Liver (tissue), 9 donors: ENCODE results near the gene DAPK2. TPM values are rescaled to one million over a fixed set of nuclear protein-coding genes. Genes with fewer than 3 reads are reported as not detected.

Experiments
- DNase-seq: peaks from one replicate; pipeline ENCODE4 v3.0.0-alpha.2; 2017; ENCODE audit warnings: low spot score
- H3K27ac ChIP-seq, 2 donors: one replicate each; pipeline ENCODE4 v1.7.0; 2013; ENCODE audit warnings: inconsistent platforms in 2 of 2, low read length in 2 of 2, control low read depth in 1 of 2, low read depth in 1 of 2, mild to moderate bottlenecking in 1 of 2
- H3K27me3 ChIP-seq, 4 donors: one replicate each; pipeline versions ENCODE4 v1.6.1 to v1.7.0; 2013; ENCODE audit warnings: low read length in 3 of 4, inconsistent platforms in 1 of 4, mild to moderate bottlenecking in 1 of 4, moderate library complexity in 1 of 4; ENCODE audit not compliant: control insufficient read depth in 4 of 4, insufficient read depth in 4 of 4
- H3K36me3 ChIP-seq, 4 donors: one replicate each; pipeline versions ENCODE4 v1.6.1 to v1.7.0; 2013; ENCODE audit warnings: low read length in 3 of 4, mild to moderate bottlenecking in 3 of 4, low read depth in 1 of 4, moderate library complexity in 1 of 4; ENCODE audit not compliant: control insufficient read depth in 4 of 4, insufficient read depth in 3 of 4
- H3K4me1 ChIP-seq, 4 donors: one replicate each; pipeline versions ENCODE4 v1.6.1 to v1.7.0; 2013; ENCODE audit warnings: low read length in 3 of 4, mild to moderate bottlenecking in 3 of 4, moderate library complexity in 1 of 4; ENCODE audit not compliant: control insufficient read depth in 4 of 4, insufficient read depth in 4 of 4
- H3K4me3 ChIP-seq, 3 donors: one replicate each; pipeline versions ENCODE4 v1.6.1 to v1.7.0; 2013; ENCODE audit warnings: low read length in 3 of 3, control low read depth in 1 of 3, low read depth in 1 of 3, mild to moderate bottlenecking in 1 of 3
- H3K9ac ChIP-seq, 2 donors: one replicate each; pipeline ENCODE4 v1.7.0; 2013; ENCODE audit warnings: low read length in 2 of 2, mild to moderate bottlenecking in 2 of 2, moderate library complexity in 2 of 2, control low read depth in 1 of 2, low read depth in 1 of 2
- H3K9me3 ChIP-seq, 4 donors: one replicate each; pipeline versions ENCODE4 v1.6.1 to v1.7.0; 2013; ENCODE audit warnings: low read length in 3 of 4; ENCODE audit not compliant: control insufficient read depth in 4 of 4
- ATF3 ChIP-seq: IDR thresholded peaks from 2 replicates; pipeline ENCODE4 v1.6.1; 2016; ENCODE audit warnings: antibody characterized with exemption
- EGR1 ChIP-seq, 2 donors: IDR thresholded peaks; 2 replicates each; pipeline ENCODE4 v1.6.1; 2016 to 2018; ENCODE audit warnings: antibody characterized with exemption in 2 of 2, low read depth in 2 of 2
- FOXA1 ChIP-seq: IDR thresholded peaks from 2 replicates; pipeline ENCODE4 v1.6.1; 2016; ENCODE audit warnings: antibody characterized with exemption
- FOXA2 ChIP-seq: IDR thresholded peaks from 2 replicates; pipeline ENCODE4 v1.6.1; 2016; ENCODE audit warnings: antibody characterized with exemption
- GABPA ChIP-seq, 2 donors: IDR thresholded peaks in 1 of 2; conservative IDR thresholded peaks in 1 of 2; 2 replicates each; pipeline ENCODE4 v1.6.1; 2016; ENCODE audit warnings: antibody characterized with exemption in 2 of 2, mild to moderate bottlenecking in 1 of 2, moderate library complexity in 1 of 2
- HNF4A ChIP-seq, 2 donors: conservative IDR thresholded peaks; 2 replicates each; pipeline ENCODE4 v1.6.1; 2016; ENCODE audit warnings: antibody characterized with exemption in 2 of 2, mild to moderate bottlenecking in 2 of 2
- HNF4G ChIP-seq: IDR thresholded peaks from 2 replicates; pipeline ENCODE4 v1.6.1; 2016; ENCODE audit warnings: antibody characterized with exemption
- JUND ChIP-seq, 2 donors: IDR thresholded peaks; 2 replicates each; pipeline ENCODE4 v1.6.1; 2016; ENCODE audit warnings: antibody characterized with exemption in 2 of 2
- MAX ChIP-seq: IDR thresholded peaks from 2 replicates; pipeline ENCODE4 v1.6.1; 2016; ENCODE audit warnings: antibody characterized with exemption
- NR2F2 ChIP-seq: IDR thresholded peaks from 2 replicates; pipeline ENCODE4 v1.6.1; 2016; ENCODE audit warnings: antibody characterized with exemption
- RAD21 ChIP-seq, 2 donors: IDR thresholded peaks; 2 replicates each; pipeline ENCODE4 v1.6.1; 2016; ENCODE audit warnings: antibody characterized with exemption in 2 of 2, mild to moderate bottlenecking in 2 of 2
- RXRA ChIP-seq, 2 donors: IDR thresholded peaks; 2 replicates each; pipeline ENCODE4 v1.6.1; 2017 to 2018; ENCODE audit warnings: antibody characterized with exemption in 2 of 2, mild to moderate bottlenecking in 1 of 2
- SP1 ChIP-seq: IDR thresholded peaks from 2 replicates; pipeline ENCODE4 v1.6.1; 2018; ENCODE audit warnings: antibody characterized with exemption, mild to moderate bottlenecking
- TAF1 ChIP-seq: conservative IDR thresholded peaks from 2 replicates; pipeline ENCODE4 v1.6.1; 2016; ENCODE audit warnings: antibody characterized with exemption, mild to moderate bottlenecking
- YY1 ChIP-seq: IDR thresholded peaks from 2 replicates; pipeline ENCODE4 v1.6.1; 2016; ENCODE audit warnings: antibody characterized with exemption, mild to moderate bottlenecking
- WGBS: extraction: QIAGEN DNeasy Blood & Tissue Kit; methylation state at CpG from one replicate; pipeline ENCODE4 v1.1.7; 2013; 5-methylcytosine and 5-hydroxymethylcytosine counted together
- polyA plus RNA-seq, 2 donors: library from polyadenylated mRNA; stranded (reverse) in 1 of 2; unstranded in 1 of 2; fragments of 200-250 nt in 1 of 2; fragments of >200 nt in 1 of 2; fragmentation: Nextera tagmentation in 1 of 2; extraction: Ambion mirVana in 1 of 2; gene quantifications; one replicate each; pipeline versions ENCODE4 v1.2.1 to v1.2.3, GENCODE V29; 2013 to 2015
- total RNA-seq, 2 donors: library from RNA; depleted of rRNA; stranded (reverse); fragments of >200 nt; gene quantifications; one replicate each; pipeline ENCODE4 v1.2.3, GENCODE V29; 2014
- TF ChIP-seq, protein P1 (sequence below): fragments of 150-350 bp; IDR thresholded peaks from 2 replicates; pipeline ENCODE4 v1.5.1; 2017; ENCODE audit warnings: improper control_type of control experiment, low read depth, low read length; ENCODE audit not compliant: missing input control
- TF ChIP-seq, protein P2 (sequence below): IDR thresholded peaks from 2 replicates; pipeline ENCODE4 v1.6.1; 2016; ENCODE audit warnings: antibody characterized with exemption, mild to moderate bottlenecking
- TF ChIP-seq, protein P3 (sequence below): IDR thresholded peaks from 2 replicates; pipeline ENCODE4 v1.6.1; 2016; ENCODE audit warnings: antibody characterized with exemption
- donor health status: healthy.
- donor health status: healthy.
- donor health status: healthy.
- donor health status: healthy.
- donor health status: healthy.

Gene DAPK2
- total and polyA plus RNA-seq, 4 donors = 1.0 to 3.6 (median 1.1) TPM

DNA sequence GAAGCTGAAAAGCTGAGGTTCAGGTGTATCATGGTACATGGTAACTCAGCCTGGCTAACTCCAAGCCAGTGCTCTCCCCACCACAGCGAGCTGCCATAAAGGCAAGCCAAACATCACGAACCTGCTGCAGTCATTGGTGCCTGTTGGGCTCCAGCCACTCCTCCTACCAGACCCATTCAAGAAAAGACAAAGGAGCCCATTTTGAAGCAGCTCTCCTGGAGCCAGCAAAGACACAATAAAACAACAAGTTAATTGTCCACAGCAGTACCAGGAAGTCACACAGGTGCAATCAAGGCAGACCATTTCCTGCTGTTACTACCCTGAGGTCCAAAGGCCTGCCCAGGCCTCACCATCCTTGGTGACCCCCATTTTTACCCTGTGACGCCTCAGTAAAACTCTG lies 77.6 kb downstream of the DAPK2 start:
- Histone ChIP-seq H3K4me1 (peaks cover 3 to 20% (median 13%) of the 10 kb centered on the region in 4 donors), H3K27ac (no peak overlapping the region)

GRCh38 chr15:63968122-63968524 lies 78.2 kb downstream of the DAPK2 start:
- Histone ChIP-seq H3K4me3 (no peak overlapping the region), H3K4me1 (peaks cover 3 to 15% (median 9%) of the 10 kb centered on the region in 4 donors), H3K9ac (no peak overlapping the region), H3K9me3 (no peaks in the 10 kb centered on the region), H3K36me3 (no peaks in the 10 kb centered on the region), H3K27ac (no peak overlapping the region), H3K27me3 (no peaks in the 10 kb centered on the region)
- TF ChIP-seq RAD21 (IDR thresholded peaks at IDR 0.05) (no peak), TAF1 (no peak), RXRA (IDR thresholded peaks at IDR 0.05) (no peak), MAX (no peak), YY1 (no peak), HNF4G (no peak), SP1 (no peak), HNF4A (conservative IDR thresholded peaks at IDR 0.05) (no peak), FOXA2 (no peak), ATF3 (no peak), EGR1 (IDR thresholded peaks at IDR 0.05; ENCODE audit: low read depth in 2 of 2) (no peak), NR2F2 (no peak), JUND (IDR thresholded peaks at IDR 0.05) (no peak)
- TF ChIP-seq, protein P1, sequence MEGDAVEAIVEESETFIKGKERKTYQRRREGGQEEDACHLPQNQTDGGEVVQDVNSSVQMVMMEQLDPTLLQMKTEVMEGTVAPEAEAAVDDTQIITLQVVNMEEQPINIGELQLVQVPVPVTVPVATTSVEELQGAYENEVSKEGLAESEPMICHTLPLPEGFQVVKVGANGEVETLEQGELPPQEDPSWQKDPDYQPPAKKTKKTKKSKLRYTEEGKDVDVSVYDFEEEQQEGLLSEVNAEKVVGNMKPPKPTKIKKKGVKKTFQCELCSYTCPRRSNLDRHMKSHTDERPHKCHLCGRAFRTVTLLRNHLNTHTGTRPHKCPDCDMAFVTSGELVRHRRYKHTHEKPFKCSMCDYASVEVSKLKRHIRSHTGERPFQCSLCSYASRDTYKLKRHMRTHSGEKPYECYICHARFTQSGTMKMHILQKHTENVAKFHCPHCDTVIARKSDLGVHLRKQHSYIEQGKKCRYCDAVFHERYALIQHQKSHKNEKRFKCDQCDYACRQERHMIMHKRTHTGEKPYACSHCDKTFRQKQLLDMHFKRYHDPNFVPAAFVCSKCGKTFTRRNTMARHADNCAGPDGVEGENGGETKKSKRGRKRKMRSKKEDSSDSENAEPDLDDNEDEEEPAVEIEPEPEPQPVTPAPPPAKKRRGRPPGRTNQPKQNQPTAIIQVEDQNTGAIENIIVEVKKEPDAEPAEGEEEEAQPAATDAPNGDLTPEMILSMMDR = no peak
- TF ChIP-seq, protein P2, sequence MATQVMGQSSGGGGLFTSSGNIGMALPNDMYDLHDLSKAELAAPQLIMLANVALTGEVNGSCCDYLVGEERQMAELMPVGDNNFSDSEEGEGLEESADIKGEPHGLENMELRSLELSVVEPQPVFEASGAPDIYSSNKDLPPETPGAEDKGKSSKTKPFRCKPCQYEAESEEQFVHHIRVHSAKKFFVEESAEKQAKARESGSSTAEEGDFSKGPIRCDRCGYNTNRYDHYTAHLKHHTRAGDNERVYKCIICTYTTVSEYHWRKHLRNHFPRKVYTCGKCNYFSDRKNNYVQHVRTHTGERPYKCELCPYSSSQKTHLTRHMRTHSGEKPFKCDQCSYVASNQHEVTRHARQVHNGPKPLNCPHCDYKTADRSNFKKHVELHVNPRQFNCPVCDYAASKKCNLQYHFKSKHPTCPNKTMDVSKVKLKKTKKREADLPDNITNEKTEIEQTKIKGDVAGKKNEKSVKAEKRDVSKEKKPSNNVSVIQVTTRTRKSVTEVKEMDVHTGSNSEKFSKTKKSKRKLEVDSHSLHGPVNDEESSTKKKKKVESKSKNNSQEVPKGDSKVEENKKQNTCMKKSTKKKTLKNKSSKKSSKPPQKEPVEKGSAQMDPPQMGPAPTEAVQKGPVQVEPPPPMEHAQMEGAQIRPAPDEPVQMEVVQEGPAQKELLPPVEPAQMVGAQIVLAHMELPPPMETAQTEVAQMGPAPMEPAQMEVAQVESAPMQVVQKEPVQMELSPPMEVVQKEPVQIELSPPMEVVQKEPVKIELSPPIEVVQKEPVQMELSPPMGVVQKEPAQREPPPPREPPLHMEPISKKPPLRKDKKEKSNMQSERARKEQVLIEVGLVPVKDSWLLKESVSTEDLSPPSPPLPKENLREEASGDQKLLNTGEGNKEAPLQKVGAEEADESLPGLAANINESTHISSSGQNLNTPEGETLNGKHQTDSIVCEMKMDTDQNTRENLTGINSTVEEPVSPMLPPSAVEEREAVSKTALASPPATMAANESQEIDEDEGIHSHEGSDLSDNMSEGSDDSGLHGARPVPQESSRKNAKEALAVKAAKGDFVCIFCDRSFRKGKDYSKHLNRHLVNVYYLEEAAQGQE = no peak
- TF ChIP-seq, protein P3, sequence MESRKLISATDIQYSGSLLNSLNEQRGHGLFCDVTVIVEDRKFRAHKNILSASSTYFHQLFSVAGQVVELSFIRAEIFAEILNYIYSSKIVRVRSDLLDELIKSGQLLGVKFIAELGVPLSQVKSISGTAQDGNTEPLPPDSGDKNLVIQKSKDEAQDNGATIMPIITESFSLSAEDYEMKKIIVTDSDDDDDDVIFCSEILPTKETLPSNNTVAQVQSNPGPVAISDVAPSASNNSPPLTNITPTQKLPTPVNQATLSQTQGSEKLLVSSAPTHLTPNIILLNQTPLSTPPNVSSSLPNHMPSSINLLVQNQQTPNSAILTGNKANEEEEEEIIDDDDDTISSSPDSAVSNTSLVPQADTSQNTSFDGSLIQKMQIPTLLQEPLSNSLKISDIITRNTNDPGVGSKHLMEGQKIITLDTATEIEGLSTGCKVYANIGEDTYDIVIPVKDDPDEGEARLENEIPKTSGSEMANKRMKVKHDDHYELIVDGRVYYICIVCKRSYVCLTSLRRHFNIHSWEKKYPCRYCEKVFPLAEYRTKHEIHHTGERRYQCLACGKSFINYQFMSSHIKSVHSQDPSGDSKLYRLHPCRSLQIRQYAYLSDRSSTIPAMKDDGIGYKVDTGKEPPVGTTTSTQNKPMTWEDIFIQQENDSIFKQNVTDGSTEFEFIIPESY = no peak
- DNase-seq = no peak
- WGBS = 86% methylated on average over 4 of the region's 4 CpGs

More for the DNA sequence above, 77.6 kb downstream of the DAPK2 start:
- Histone ChIP-seq H3K36me3 (no peaks in the 10 kb centered on the region), H3K27me3 (no peaks in the 10 kb centered on the region), H3K4me3 (no peak overlapping the region), H3K9me3 (no peaks in the 10 kb centered on the region), H3K9ac (no peak overlapping the region)
- no peak for DNase-seq
- 90% methylated on average over 3 of the region's 3 CpGs for WGBS
- TF ChIP-seq FOXA1 = no peak
- no peak for TF ChIP-seq MAX
- no peak for TF ChIP-seq SP1
- TF ChIP-seq GABPA (IDR thresholded peaks at IDR 0.05 in 1 of 2, conservative IDR thresholded peaks at IDR 0.05 in 1 of 2) = no peak
- TF ChIP-seq FOXA2 = no peak
- no peak for TF ChIP-seq HNF4A (conservative IDR thresholded peaks at IDR 0.05)
- TF ChIP-seq, protein P3 = no peak
- TF ChIP-seq TAF1 = no peak
- TF ChIP-seq EGR1 (IDR thresholded peaks at IDR 0.05; ENCODE audit: low read depth in 2 of 2) = no peak
